Measurements from ENCODE around the gene BRINP1. TPM values are rescaled to one million over a fixed set of nuclear protein-coding genes. Genes with fewer than 3 reads are reported as not detected.

BRINP1 gene
- total RNA-seq, result not detected in 2 replicates
- total RNA-seq (2013), result not detected
- not detected in 2 replicates for polyA plus RNA-seq
- polyA minus RNA-seq, result 0.26 TPM in 1 of 2 replicates, not detected in the other

- no peak within 1 kb of the TSS for H3K27ac Mint-ChIP-seq
- TF ChIP-seq CTCF (IDR thresholded peaks at IDR 0.05) (no peak), EZH2 (IDR thresholded peaks at IDR 0.05; ENCODE audit: borderline replicate concordance, insufficient read depth, low read depth, low read length, poor library complexity, severe bottlenecking) (no peak)
- Histone ChIP-seq H3K27ac (ENCODE audit: low read length in 2 of 2) (no peak within 1 kb of the TSS), H3K36me3 (replicated peaks in 1 of 2; ENCODE audit: control extremely low read depth in 1 of 2, control insufficient read depth in 1 of 2, extremely low read depth in 1 of 2, insufficient read depth in 2 of 2, low read length in 1 of 2) (no peaks in the 10 kb centered on the region), H3K9me3 (ENCODE audit: control extremely low read depth in 1 of 3, control insufficient read depth in 2 of 3, insufficient read depth in 1 of 3, low read length in 2 of 3) (peaks cover 0 to 11% (median 0%) of the 10 kb centered on the region in 3 donors), H3K4me2 (replicated peaks; ENCODE audit: low read depth, low read length, poor library complexity, severe bottlenecking) (no peak within 1 kb of the TSS), H2AFZ (ENCODE audit: insufficient read depth, low read depth, low read length, poor library complexity, severe bottlenecking) (no peak within 1 kb of the TSS), H3K79me2 (ENCODE audit: control insufficient read depth, insufficient read depth, low read length) (no peaks in the 10 kb centered on the region), H4K20me1 (ENCODE audit: control insufficient read depth, insufficient read depth, low read length, poor library complexity, severe bottlenecking) (no peaks in the 10 kb centered on the region), H3K4me3 (ENCODE audit: control extremely low read depth in 1 of 5, extremely low read depth in 1 of 5, insufficient read depth in 1 of 5, low read depth in 2 of 5, low read length in 4 of 5) (no peak within 1 kb of the TSS), H3K9ac (ENCODE audit: low read length) (no peak within 1 kb of the TSS), H3K4me1 (ENCODE audit: control insufficient read depth in 2 of 2, insufficient read depth in 2 of 2, low read length in 2 of 2) (no peaks in the 10 kb centered on the region), H3K27me3 (replicated peaks in 1 of 4; ENCODE audit: control extremely low read depth in 1 of 4, control insufficient read depth in 3 of 4, insufficient read depth in 4 of 4, low read length in 3 of 4) (peaks cover 0 to 35% (median 20%) of the 10 kb centered on the region in 4 experiments)
- H3K4me1 Mint-ChIP-seq, result peaks cover 4% of the 10 kb centered on the region
- POLR2A ChIA-PET, result no interaction called here
- DNase-seq (no peak), ATAC-seq (ENCODE audit: low read depth) (no peak)
- H3K9me3 Mint-ChIP-seq (ENCODE audit: insufficient read depth), result peaks cover 3% of the 10 kb centered on the region
- 11% methylated on average over 85 of the region's 91 CpGs for WGBS (ENCODE audit: insufficient coverage)
- intact Hi-C loops (cut with micrococcal nuclease), result no loop called here
- no peak within 1 kb of the TSS for H3K4me3 Mint-ChIP-seq
- peaks cover 44% of the 10 kb centered on the region for H3K27me3 Mint-ChIP-seq
- CTCF ChIA-PET, result no interaction called here
Measured at GRCh38 chr9:119368681-119369581, at the start of gene BRINP1. Gene BRINP1, minus strand, starts transcription at chr9:119369435. Its CDS starts 56,080 bp downstream, at chr9:119313355.

GRCh38 chr9:119418721-119419120, 49.5 kb upstream of the BRINP1 start:
- H3K27me3 Mint-ChIP-seq, result no peaks in the 10 kb centered on the region
- Histone ChIP-seq H3K9me3 (ENCODE audit: control extremely low read depth in 1 of 3, control insufficient read depth in 2 of 3, insufficient read depth in 1 of 3, low read length in 2 of 3) (no peaks in the 10 kb centered on the region), H4K20me1 (ENCODE audit: control insufficient read depth, insufficient read depth, low read length, poor library complexity, severe bottlenecking) (no peaks in the 10 kb centered on the region), H3K4me3 (ENCODE audit: control extremely low read depth in 1 of 5, extremely low read depth in 1 of 5, insufficient read depth in 1 of 5, low read depth in 2 of 5, low read length in 4 of 5) (no peak overlapping the region), H3K9ac (ENCODE audit: low read length) (no peak overlapping the region), H2AFZ (ENCODE audit: insufficient read depth, low read depth, low read length, poor library complexity, severe bottlenecking) (no peak overlapping the region), H3K79me2 (ENCODE audit: control insufficient read depth, insufficient read depth, low read length) (no peaks in the 10 kb centered on the region), H3K27ac (ENCODE audit: low read length in 2 of 2) (no peak overlapping the region), H3K27me3 (replicated peaks in 1 of 4; ENCODE audit: control extremely low read depth in 1 of 4, control insufficient read depth in 3 of 4, insufficient read depth in 4 of 4, low read length in 3 of 4) (no peaks in the 10 kb centered on the region), H3K4me2 (replicated peaks; ENCODE audit: low read depth, low read length, poor library complexity, severe bottlenecking) (no peak overlapping the region), H3K36me3 (replicated peaks in 1 of 2; ENCODE audit: control extremely low read depth in 1 of 2, control insufficient read depth in 1 of 2, extremely low read depth in 1 of 2, insufficient read depth in 2 of 2, low read length in 1 of 2) (no peaks in the 10 kb centered on the region), H3K4me1 (ENCODE audit: control insufficient read depth in 2 of 2, insufficient read depth in 2 of 2, low read length in 2 of 2) (no peaks in the 10 kb centered on the region)
- DNase-seq (no peak), ATAC-seq (ENCODE audit: low read depth) (no peak)
- CTCF ChIA-PET, result no interaction called here
- POLR2A ChIA-PET, result no interaction called here
- H3K4me3 Mint-ChIP-seq, result no peak overlapping the region
- TF ChIP-seq EZH2 (IDR thresholded peaks at IDR 0.05; ENCODE audit: borderline replicate concordance, insufficient read depth, low read depth, low read length, poor library complexity, severe bottlenecking), result no peak
- TF ChIP-seq CTCF (IDR thresholded peaks at IDR 0.05), result no peak
- peaks cover 2% of the 10 kb centered on the region for H3K9me3 Mint-ChIP-seq (ENCODE audit: insufficient read depth)
- H3K27ac Mint-ChIP-seq, result no peak overlapping the region
- WGBS (ENCODE audit: insufficient coverage), result no CpG with 5 or more reads among the region's 1 CpG
- no peaks in the 10 kb centered on the region for H3K4me1 Mint-ChIP-seq
- intact Hi-C loops (cut with micrococcal nuclease), result no loop called here
